Ovary (tissue), 3 donors: ENCODE results near the gene ZC3HAV1.

Experiments used
- EP300 ChIP-seq: sonication (generic); formaldehyde crosslinking; IDR thresholded peaks from one replicate; pipeline ENCODE4 v1.6.1; 2017; ENCODE audit warnings: antibody characterized with exemption
- POLR2A ChIP-seq: fragments of 450-650 bp; IDR thresholded peaks from one replicate; pipeline ENCODE4 v1.6.1; 2017; ENCODE audit warnings: antibody characterized with exemption, mild to moderate bottlenecking, moderate library complexity
- TF ChIP-seq, protein P1 (sequence below), 3 donors: fragments of 450-650 bp in 2 of 3; fragments of 200-600 bp in 1 of 3; IDR thresholded peaks; one replicate each; pipeline versions ENCODE4 v1.5.1 to v1.8.0; 2016 to 2022; ENCODE audit warnings: antibody characterized with exemption in 3 of 3, mild to moderate bottlenecking in 1 of 3
- donor health status: DM: no; HTN: no; CAD: no.

DNA sequence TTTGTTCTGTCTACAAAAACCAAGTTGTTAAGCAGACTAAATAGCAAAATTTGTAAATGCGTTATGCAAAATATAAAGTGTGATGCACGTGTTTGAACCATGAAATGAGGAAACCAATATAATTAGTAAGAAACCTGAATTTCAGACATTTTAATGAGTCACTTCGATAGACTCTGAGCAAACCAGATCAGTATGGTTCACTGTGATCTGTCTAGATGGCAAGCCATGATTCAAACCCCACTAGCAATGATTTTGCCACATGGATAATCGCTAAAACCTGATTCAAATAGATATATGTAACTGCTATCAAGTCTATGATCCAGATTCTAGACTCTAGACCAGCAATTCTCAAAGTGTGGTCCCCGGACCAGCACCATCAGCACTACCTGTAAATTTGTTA is 24.8 kb downstream of the ZC3HAV1 start:
- TF ChIP-seq POLR2A = no peak
- TF ChIP-seq, protein P1, sequence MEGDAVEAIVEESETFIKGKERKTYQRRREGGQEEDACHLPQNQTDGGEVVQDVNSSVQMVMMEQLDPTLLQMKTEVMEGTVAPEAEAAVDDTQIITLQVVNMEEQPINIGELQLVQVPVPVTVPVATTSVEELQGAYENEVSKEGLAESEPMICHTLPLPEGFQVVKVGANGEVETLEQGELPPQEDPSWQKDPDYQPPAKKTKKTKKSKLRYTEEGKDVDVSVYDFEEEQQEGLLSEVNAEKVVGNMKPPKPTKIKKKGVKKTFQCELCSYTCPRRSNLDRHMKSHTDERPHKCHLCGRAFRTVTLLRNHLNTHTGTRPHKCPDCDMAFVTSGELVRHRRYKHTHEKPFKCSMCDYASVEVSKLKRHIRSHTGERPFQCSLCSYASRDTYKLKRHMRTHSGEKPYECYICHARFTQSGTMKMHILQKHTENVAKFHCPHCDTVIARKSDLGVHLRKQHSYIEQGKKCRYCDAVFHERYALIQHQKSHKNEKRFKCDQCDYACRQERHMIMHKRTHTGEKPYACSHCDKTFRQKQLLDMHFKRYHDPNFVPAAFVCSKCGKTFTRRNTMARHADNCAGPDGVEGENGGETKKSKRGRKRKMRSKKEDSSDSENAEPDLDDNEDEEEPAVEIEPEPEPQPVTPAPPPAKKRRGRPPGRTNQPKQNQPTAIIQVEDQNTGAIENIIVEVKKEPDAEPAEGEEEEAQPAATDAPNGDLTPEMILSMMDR (IDR thresholded peaks at IDR 0.05) = no peak
- no peak for TF ChIP-seq EP300
